Cerebellar nuclear complex (tissue), 1 donor: ENCODE data around the gene PLB1.
"Not testable (repeated sequence)": the region's sequence is repeated elsewhere in the genome, so short reads cannot be mapped to it uniquely, and the experiment has no call there.

Experiments
- DNase-seq, 2 experiments: peaks; one replicate each; lab custom pipeline; 2025; lab: John Stamatoyannopoulos, UW

Gene PLB1

DNA sequence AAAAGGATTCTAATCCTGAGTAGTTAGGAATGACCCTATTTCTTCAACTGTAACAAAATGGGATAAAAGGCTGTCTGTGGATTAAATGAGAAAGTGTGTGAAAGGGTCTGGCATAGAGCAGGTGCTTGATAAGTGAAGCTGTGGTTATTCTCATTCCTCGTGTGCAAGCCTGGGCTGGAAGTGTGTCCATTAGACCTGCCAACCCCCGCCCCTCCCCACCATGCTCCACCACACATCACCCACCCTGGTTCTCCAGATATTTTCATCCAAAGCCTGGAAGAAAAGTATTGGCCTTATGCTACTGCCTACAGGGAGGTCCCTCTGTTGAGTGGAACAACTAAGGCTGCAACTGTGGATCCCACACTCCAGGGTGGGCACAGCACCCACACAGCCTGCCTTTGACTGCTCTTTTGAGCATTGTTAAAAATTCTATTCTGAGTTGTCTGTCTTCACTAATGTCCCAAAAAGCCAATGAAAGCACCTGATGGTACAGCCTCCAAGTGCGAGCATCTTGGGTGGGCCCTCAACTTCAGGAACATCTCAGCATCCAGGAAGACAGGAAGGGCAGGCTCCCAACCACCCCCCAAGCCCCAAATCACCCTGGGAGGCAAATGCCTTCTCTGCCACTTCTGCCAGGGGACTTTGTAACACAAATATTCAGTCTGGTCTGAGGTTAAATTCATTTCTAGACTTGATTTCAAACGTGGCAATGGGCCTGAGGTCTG is 153.0 kb downstream of the PLB1 start:
- DNase-seq = no peak

- DNase-seq = no peak
Measured at GRCh38 chr2:28649481-28650265, 153.8 kb downstream of the PLB1 start.

- no peak for DNase-seq
Measured at GRCh38 chr2:28650266-28650584, 154.4 kb downstream of the PLB1 start.

- DNase-seq = no peak
Measured at GRCh38 chr2:28652217-28652616, 156.4 kb downstream of the PLB1 start.

DNA sequence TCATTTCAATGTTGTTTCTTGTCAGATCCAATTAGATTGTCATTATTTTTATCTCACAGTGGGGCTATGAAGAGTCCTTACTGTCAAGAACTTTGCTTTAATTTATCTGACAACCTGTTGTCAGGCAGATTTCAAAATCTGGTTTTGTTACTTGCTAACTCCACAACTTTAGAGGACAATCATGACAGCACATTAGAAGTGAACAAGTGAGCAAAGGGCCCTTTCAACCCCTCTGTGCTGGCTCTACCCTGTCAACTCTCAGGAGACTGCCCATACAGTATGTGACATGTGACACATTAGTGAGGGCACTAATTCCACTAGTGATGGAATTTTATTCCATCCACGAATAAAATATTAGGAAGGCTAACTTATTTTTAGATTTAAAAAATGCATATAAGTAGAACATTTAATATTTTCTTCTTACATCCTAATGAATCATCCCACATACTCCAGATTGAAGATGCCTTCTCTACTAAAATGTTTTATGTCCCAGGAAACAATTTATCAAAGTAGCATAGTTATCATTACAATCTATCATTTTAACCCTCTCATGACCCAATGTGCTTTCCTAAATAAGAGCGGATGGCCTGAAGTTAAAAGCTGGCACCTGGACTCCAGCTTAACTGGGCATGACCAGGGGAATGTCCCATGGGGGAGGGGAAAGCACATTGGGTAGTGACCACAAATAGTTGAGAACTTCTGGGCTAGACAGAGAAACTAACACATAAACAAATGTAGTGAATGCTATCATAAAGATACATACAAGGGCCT is 158.2 kb downstream of the PLB1 start:
- no peak for DNase-seq

GRCh38 chr2:28654663-28655320 is 158.9 kb downstream of the PLB1 start:
- DNase-seq = no peak

GRCh38 chr2:28656937-28657615 is 161.2 kb downstream of the PLB1 start:
- DNase-seq = no peak

DNA sequence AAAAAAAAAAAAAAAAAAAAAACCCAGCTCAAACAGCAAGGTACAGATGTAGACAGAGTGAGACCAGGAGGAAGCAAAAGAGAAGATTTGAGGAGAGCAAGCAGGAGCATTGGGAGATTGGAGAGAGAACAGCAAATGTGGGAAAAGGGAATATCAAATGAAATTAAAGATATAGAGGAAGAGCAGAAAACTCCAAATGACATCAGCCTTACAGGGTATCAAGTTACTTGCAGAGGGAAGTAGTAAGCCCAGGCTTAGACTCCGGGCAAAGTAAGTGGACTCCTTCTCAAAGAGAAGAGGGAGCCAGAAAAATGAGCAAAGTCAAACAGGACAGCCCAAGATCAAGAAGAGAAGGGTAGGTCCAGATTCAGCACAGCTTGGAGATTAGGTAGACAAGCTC is 162.5 kb downstream of the PLB1 start:
- DNase-seq = no peak

GRCh38 chr2:28659127-28659526 is 163.3 kb downstream of the PLB1 start:
- no peak for DNase-seq

- no peak for DNase-seq
Measured at GRCh38 chr2:28661589-28662001, 165.7 kb downstream of the PLB1 start.

GRCh38 chr2:28662044-28662443 is 166.2 kb downstream of the PLB1 start:
- DNase-seq = no peak

DNA sequence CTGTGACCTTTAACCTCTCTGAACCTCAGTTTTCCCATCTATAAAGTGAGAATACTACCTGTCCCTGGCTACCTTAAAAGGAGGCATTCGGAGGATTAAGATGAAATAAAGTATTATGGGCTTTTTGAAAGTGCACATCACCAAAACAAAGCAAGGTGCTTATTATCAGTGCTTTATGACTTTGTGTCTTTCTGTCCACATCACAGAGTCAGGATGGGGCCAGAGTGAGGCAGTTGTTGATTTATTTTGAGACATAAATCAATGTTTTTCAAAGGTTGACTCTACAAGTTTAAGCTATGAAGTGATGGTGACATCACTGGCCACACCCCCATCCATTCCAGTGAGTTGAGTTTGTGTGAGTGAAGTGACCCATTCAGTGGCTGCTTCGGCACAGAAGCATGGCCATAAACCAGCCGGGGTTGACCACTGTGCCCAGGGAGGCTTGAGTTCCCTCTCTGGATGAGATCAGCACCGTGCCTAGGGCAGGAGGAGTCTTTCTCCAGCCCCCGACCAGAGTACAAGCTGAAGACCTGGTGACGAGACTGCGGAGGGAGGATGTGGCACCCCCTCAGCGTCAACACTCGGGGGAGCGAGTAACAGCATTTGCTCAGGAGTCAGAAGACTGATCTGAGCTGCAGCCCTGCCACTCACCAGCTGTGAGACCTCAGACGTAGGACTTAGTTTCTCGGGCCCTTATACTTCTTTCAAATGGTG is 166.8 kb downstream of the PLB1 start:
- no peak for DNase-seq

GRCh38 chr2:28663359-28663758 is 167.5 kb downstream of the PLB1 start:
- no peak for DNase-seq

DNA sequence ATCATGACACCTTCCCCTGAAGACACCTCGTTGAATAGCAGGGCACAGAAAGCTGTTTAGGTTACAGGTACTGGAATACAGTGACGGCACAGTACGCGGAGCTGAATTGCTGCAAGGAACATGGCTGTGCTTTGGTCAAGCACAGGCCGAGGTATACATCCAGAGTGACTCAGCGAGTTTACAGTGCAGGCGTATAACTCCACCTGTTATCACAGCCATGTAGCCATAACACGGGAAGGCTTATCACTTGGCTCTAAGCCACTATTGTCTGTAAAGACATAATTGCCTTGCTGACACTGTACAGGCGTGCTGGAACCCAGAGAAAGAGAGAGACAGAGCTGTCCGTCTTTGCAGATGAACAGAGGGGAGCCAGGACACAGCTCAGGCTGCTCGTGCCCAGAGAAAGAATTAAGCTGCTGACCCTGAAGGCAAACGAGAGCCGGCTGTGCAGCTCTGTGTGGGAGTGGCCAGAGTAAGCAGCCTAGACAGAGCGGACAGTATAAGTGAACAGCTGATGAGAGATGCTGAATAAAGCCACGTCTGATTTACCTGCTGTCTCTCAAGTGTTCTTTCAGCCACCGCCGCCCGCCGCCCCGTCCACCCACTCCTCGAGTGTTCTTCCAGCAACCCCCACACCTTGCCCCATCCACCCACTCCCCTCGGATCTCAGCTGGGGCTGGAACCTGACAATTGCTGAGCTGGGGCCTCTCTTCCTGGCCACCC is 168.4 kb downstream of the PLB1 start:
- no peak for DNase-seq

DNA sequence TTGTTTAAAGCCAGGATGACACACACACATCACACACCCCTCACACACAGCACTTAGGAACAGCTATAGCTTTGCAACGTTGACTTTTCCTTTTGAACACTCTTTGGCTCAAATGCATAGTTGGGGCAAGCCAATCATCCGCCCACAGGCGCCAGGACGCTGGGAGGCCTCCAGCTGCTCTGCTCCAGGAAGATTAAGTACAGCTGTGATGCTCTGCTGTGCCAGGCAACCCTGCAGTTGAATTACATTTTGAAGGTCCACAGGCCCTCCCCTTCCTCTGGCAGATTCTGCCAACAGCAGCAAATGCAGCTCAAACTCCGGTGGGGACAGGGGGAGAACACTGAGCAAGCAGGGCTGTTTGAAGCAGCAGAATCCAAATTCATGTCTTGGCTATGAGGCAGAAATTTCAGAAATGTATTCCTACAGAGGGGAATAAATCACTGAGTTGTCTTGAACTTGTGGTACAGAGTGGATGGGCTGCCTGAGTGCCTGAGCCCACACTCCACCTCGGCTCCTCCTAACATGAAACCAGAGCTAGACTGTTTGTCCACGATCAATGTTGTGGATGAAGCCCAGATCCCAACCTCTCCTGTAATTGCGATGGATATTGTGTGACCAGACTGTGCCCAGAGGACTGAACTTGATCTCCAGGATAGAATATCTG is 169.3 kb downstream of the PLB1 start:
- no peak for DNase-seq

DNA sequence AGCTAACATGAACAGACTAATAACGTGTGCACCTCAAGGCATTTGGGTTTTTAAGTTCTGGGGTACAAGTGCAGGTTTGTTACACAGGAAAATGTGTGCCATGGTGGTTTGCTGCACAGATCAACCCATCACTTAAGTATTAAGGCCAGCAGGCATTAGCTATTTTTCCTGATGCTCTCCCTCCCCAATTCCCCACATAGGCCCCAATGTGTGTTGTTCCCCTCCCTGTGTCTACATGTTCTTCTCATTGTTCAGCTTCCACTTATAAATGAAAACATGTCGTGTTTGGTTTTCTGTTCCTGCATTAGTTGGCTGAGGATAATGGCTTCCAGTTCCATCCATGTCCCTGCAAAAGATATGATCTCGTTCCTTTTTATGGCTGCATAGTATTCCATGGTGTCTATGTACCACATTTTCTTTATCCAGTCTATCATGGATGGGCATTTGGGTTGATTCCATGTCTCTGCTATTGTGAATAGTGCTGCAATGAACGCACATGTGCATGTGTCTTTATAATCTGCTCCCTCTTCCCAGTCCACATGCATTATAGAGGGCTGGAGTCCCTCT is 170.0 kb downstream of the PLB1 start:
- DNase-seq = not testable (repeated sequence)

- DNase-seq = no peak
Measured at GRCh38 chr2:28666496-28667184, 170.8 kb downstream of the PLB1 start.

GRCh38 chr2:28667261-28667660 is 171.4 kb downstream of the PLB1 start:
- no peak for DNase-seq
